WTC11 (cell line): ENCODE measurements around the gene CCNF.

Experiments
- FOXJ3 ChIP-seq: sonication (generic); formaldehyde crosslinking; IDR thresholded peaks from 2 replicates; pipeline ENCODE4 v1.9.0; 2021; ENCODE audit warnings: missing genetic modification reagents, mild to moderate bottlenecking, borderline replicate concordance
- FOXP1 ChIP-seq: sonication (generic); formaldehyde crosslinking; IDR thresholded peaks from 2 replicates; pipeline ENCODE4 v1.8.0; 2022; ENCODE audit warnings: missing genetic modification reagents, mild to moderate bottlenecking, moderate library complexity, borderline replicate concordance
- JAZF1 ChIP-seq: fragments of 250-450 bp; sonication (Bioruptor Pico); IDR thresholded peaks from 2 replicates; pipeline ENCODE4 v1.9.0; 2021; ENCODE audit warnings: moderate library complexity, mild to moderate bottlenecking, inconsistent platforms
- NR2C2 ChIP-seq: sonication (generic); formaldehyde crosslinking; IDR thresholded peaks from 2 replicates; pipeline ENCODE4 v1.8.0; 2022; ENCODE audit warnings: mild to moderate bottlenecking, missing genetic modification reagents
- RELA ChIP-seq: sonication (generic); formaldehyde crosslinking; IDR thresholded peaks from 2 replicates; pipeline ENCODE4 v1.8.1; 2022; ENCODE audit warnings: missing genetic modification reagents, mild to moderate bottlenecking, borderline replicate concordance
- SP1 ChIP-seq: sonication (generic); formaldehyde crosslinking; conservative IDR thresholded peaks from 2 replicates; pipeline ENCODE4 v1.8.1; 2022; ENCODE audit warnings: missing genetic modification reagents
- TP53 ChIP-seq: sonication (generic); formaldehyde crosslinking; IDR thresholded peaks from 2 replicates; pipeline ENCODE4 v1.8.1; 2023; ENCODE audit warnings: mild to moderate bottlenecking, missing genetic modification reagents
- ZNF138 ChIP-seq: sonication (generic); formaldehyde crosslinking; conservative IDR thresholded peaks from 2 replicates; pipeline ENCODE4 v1.8.1; 2022; ENCODE audit warnings: mild to moderate bottlenecking, moderate library complexity, missing genetic modification reagents
- ZNF232 ChIP-seq: sonication (generic); formaldehyde crosslinking; IDR thresholded peaks from 2 replicates; pipeline ENCODE4 v1.8.0; 2022; ENCODE audit warnings: mild to moderate bottlenecking, missing genetic modification reagents
- TF ChIP-seq, protein P1 (sequence below): fragments of 200-600 bp; IDR thresholded peaks from 2 replicates; pipeline ENCODE4 v1.8.0; 2022; ENCODE audit warnings: antibody characterized with exemption
- TF ChIP-seq, protein P2 (sequence below): sonication (generic); formaldehyde crosslinking; IDR thresholded peaks from 2 replicates; pipeline ENCODE4 v1.8.1; 2022; ENCODE audit warnings: missing genetic modification reagents, borderline replicate concordance

DNA sequence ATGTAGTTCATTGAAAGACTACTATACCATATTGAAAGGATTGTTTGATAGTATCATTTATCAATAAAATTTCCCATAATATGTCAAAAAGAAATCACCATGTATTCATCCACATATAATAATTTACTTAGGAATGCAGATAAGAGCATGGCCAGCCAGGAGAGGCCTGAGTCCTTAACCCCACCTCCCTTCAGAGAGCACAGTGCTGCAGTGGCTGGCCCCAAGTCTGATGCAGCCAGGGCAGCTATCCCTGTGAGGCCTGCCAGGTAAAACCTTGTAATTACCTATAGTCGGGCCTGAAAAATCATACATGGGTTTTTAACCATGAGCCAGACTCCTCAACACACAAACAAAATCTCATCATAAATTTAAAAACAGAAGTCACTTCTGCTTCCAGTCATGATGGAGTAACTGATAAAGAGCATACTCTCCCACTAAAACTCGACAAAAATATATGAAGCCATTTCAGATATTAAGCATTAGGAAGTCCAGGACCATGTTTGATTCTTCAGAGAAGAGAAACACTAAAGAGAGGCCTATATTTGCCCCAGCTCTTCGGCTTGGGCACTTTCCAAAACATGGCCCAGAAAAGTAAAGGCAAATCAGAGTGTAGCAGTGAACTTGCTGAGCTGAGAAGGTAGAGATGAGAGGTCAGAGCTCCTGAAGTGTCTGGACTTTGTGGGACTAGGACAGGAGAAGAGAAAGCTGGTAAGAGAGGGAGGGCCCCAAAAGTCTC lies 40.9 kb upstream of the CCNF start:
- TF ChIP-seq, protein P1, sequence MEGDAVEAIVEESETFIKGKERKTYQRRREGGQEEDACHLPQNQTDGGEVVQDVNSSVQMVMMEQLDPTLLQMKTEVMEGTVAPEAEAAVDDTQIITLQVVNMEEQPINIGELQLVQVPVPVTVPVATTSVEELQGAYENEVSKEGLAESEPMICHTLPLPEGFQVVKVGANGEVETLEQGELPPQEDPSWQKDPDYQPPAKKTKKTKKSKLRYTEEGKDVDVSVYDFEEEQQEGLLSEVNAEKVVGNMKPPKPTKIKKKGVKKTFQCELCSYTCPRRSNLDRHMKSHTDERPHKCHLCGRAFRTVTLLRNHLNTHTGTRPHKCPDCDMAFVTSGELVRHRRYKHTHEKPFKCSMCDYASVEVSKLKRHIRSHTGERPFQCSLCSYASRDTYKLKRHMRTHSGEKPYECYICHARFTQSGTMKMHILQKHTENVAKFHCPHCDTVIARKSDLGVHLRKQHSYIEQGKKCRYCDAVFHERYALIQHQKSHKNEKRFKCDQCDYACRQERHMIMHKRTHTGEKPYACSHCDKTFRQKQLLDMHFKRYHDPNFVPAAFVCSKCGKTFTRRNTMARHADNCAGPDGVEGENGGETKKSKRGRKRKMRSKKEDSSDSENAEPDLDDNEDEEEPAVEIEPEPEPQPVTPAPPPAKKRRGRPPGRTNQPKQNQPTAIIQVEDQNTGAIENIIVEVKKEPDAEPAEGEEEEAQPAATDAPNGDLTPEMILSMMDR = no peak
- TF ChIP-seq RELA (CRISPR knock-in tag) (no peak), TP53 (no peak), SP1 (CRISPR knock-in tag) (no peak), FOXJ3 (CRISPR knock-in tag) (no peak), JAZF1 (CRISPR knock-in tag) (no peak), NR2C2 (no peak), ZNF138 (no peak), ZNF232 (no peak), FOXP1 (CRISPR knock-in tag) (no peak)
- TF ChIP-seq, protein P2, sequence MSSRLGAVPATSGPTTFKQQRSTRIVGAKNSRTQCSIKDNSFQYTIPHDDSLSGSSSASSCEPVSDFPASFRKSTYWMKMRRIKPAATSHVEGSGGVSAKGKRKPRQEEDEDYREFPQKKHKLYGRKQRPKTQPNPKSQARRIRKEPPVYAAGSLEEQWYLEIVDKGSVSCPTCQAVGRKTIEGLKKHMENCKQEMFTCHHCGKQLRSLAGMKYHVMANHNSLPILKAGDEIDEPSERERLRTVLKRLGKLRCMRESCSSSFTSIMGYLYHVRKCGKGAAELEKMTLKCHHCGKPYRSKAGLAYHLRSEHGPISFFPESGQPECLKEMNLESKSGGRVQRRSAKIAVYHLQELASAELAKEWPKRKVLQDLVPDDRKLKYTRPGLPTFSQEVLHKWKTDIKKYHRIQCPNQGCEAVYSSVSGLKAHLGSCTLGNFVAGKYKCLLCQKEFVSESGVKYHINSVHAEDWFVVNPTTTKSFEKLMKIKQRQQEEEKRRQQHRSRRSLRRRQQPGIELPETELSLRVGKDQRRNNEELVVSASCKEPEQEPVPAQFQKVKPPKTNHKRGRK (CRISPR knock-in tag) = no peak
